C4-2B (cell line): ENCODE data around the gene CEP295NL.

Experiments used
- CTCF ChIP-seq: fragments of 450-650 bp; conservative IDR thresholded peaks from 2 replicates; pipeline ENCODE4 v1.5.1; 2017; ENCODE audit warnings: mild to moderate bottlenecking
- ZFX ChIP-seq: fragments of 450-650 bp; IDR thresholded peaks from 2 replicates; pipeline ENCODE4 v1.6.1; 2017

GRCh38 chr17:78935419-78936323 lies 32.7 kb upstream of the CEP295NL start:
- TF ChIP-seq ZFX: no peak
- TF ChIP-seq CTCF: no peak
